Anterior cingulate cortex (tissue), 58 donors: Measurements from ENCODE around the gene PPM1H.
"Not testable (repeated sequence)": the region's sequence is repeated elsewhere in the genome, so short reads cannot be mapped to it uniquely, and the experiment has no call there.

Experiments used
- DNase-seq, 58 donors: peaks; one replicate each; lab custom pipeline; 2025; lab: John Stamatoyannopoulos, UW

PPM1H gene

DNA sequence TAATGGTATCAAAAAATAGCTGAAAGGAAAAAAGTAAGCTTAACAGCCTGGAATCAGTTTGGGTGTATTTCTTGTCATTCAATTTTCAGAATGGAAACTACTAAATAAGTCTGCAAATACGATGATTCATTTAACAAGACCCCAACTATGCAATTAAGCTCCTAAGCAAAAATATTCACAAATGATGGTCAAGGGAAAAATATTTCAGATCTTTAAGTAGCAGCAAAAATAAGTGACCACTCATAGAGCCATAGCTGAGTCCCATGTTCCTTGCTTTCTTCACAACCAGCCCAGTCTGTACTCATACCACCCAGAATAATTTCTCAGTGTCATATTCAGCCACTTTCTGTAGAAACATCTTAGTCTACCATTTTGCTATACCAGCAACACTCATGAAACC is 185.4 kb downstream of the PPM1H start:
- no peak for DNase-seq

GRCh38 chr12:62748941-62749468 is 185.9 kb downstream of the PPM1H start:
- DNase-seq = no peak

DNA sequence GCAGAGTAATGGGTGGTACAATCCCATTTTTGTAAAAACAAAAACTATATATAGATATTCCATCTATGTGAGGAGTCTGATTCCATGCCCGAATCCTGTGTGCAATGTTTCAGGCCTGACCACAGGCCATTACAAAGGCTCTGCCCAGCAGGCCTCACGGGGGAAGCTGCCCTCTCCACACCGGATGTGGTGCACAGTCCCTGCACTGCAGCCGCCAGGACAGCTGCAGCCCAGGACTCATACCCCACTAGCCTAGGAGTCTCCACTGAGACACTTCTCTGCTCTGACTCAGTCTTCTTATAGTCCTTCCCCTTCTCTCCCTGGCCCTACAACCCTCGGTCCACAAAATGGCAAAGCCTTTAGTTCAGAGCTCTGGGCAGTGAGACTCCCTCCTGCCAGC is 190.4 kb downstream of the PPM1H start:
- DNase-seq = no peak

DNA sequence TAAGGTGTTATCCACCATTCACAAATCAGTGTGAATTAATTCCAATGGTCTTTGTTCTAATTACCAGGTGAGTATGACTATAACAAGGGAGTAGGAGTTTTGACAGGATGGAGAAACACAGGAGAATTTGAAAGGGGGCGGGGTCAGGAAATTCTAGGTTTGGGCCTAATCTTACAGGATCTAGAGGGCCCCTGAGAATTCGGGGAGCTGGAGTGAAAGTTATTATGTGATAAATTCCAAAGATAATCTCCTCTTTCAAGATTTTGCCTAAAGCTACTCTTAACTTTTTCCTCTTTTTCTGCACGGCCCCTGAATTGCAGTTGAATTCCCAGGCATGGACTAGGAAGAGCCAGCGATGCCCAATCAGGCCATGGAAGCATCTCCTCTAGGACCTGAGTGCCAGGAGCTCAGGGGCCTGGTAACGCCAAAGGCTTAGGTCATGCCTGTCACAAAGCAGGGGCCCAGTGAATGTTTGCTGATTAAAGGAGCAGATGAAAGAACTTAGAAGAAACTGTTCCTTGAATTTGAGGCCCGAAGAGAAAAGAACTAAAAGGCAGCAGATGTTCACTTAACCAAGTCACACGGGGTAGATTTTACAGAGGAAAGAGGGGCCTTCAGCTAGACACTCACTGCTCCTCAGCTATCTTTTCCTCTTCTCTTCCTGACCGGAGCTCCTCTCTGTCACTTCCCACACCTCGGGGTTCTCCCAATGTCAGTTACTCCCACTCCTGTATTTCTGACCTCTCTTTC is 195.5 kb downstream of the PPM1H start:
- no peak for DNase-seq

DNA sequence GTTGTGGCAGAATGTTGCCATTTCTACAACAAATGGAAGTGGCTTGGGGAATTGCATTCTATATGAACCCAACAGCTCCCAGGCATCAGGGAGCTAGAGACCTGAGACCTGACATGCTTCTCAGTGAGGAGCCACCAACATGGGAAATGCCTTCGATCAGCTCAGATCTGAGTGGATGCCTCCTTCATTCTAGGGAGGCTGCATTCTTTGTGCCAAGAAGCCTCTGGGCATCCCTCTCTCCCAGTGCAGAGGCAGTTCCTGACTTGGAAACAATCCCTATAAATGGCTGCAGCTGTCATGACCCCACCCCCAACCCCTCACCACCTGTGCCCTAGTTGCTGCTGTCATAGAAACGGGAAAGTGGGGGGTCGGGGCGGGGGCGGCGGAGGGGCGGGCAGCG is 196.3 kb downstream of the PPM1H start:
- DNase-seq = no peak

DNA sequence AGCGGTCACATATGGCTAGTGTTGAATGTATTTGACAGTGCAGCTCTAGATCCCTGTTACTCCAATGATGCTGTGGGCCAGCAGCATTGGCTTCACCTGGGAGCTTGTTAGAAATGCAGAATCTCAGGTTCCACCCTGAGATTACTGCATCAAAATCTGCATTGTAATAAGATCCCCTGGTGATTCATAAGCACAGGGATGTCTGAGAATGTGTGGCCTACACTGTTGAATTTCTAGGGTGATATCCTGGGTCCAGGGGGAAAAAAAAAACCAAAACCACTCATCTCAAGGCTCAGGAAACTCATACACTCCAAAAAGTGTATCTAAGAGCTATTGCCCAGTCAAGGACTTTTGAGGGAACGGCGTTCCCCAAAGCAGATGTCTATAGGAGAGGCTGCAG is 196.8 kb downstream of the PPM1H start:
- no peak for DNase-seq

DNA sequence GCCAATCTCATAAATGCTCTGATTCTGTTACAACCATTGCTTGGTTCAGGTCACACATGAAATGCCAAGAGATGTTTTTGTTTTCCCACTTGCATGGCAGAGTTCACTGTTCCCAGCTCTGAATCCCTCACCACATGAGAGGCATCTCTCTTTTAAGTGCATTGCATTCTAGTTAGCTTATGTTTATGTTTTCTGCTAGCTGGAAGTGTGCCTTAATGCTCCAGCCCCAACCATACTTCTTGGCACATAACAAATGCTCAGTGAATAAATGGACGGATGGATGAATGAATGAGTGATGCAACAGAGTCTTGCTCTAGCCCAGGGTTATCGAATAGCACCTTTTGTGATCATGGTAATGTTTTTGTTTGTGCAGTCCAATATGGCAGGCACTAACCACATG is 197.3 kb downstream of the PPM1H start:
- DNase-seq = no peak

DNA sequence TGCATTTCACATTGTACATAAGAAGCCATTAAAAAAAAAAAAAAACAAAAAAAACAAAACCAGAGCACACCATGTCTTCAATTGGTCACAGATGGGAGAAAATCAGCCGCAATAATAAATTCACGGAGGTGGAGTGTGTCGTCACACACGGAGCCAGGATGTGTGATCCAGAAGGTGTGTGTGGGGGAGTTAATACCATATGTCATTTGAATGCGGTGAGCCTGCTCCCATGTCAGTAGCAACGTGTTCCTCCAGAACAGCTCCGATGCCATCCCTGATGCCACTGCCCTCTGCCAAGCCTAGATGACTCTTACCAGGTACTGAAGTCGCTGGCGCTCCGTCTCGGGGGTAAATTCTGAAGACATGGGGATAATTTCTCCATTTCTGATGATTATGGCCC is 197.8 kb downstream of the PPM1H start:
- peak in 3 of 58 donors; percentile 22 to 32 (median 22) for DNase-seq

DNA sequence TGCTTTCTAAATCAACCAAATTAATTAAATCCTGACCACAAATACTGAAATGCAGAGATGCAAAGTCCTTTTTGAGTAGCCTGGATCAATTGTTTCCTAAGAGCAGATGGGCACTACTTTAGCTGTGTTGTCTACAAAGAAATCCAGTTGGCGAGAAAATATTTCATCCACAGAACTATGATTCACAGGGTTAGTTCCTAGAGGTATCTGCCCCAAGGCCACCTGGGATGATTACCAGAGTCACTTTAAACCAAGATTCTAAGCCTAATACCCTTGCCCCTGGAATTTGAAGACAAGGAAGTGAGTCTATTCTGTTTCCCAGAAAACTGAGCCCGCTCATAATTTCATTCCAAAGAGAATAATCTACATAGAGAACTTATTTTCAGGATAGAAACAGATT is 198.4 kb downstream of the PPM1H start:
- no peak for DNase-seq

- DNase-seq = no peak
These were observed 202.0 kb downstream of the PPM1H start for GRCh38 chr12:62732861-62733427.

DNA sequence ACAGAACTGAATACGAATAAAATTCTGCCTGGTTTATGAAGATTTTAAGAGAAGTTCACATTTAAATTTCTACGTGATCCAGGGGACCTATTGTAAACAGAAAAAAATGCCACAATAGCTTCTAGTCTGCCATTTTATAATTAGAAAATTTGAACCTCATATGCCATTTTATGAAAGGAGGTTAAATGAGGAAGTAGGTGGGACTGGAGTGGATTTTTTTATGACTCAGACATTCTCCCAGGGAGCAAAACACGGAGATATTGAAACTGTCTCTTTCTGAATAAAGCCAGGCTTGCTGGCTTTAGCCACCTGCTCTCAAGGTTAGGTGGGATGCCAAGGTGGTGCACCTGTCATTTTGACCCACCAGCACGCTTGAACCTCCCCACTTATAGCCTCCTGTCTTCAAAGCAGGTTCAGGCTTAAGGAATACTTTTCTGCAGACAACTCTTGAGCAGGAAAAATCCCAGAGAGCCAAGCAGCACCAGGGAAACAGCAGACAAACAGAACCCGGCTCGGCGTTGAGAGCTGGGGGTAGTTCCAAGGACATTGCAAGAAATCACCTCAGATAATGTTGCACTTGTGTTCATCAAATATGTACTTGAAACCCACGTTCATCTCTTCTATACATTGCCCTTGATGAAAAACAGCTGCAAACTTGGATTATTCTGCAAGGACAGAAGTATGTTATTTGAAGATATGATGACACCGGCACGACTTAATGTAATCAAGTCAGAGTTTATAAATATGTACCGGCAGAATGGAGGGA is 203.7 kb downstream of the PPM1H start:
- DNase-seq = peak in 5 of 58 donors; percentile 7 to 33 (median 18)

DNA sequence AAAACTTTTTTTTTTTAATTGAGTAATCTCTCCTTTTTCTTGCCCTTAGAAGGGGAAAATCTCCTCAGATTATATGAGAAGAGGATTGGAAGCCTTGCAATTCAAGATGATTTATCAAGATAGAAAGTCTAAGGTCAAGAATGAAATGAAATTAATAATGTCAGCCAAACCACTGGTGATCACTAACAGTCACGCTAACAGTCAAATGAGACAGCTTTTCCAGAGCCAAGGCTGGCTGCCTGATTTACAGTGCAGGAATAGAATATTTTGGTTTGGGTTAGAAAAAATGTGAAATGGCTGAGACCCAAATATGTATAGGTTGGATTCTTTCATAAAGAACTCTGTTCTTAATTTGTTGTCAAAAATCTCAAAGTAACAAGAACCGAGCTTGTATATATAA is 204.3 kb downstream of the PPM1H start:
- DNase-seq = peak in 1 of 58 donors; percentile 11

- DNase-seq = not testable (repeated sequence)
These were observed 205.1 kb downstream of the PPM1H start for GRCh38 chr12:62729579-62730544.

DNA sequence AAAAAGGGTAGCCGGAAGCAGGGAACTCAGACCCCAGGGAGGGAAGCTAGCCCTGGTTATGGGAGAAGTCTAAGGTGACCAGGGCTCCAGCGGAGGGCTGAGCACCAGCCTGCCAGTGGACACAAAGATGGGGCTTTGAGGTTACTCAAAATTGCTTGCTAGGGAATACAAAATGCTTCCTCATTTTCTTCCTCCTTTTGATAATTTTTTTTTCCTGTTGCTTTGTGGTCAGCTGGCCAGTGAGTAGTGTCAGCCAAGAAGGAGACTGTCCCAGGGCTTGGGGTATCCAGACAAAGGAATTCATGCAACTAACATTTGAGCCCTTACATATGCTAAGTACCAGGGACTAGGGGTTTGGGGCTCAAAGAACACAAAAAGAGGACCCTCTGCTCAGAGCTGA is 206.2 kb downstream of the PPM1H start:
- no peak for DNase-seq

GRCh38 chr12:62726471-62726980 is 208.4 kb downstream of the PPM1H start:
- DNase-seq = no peak

DNA sequence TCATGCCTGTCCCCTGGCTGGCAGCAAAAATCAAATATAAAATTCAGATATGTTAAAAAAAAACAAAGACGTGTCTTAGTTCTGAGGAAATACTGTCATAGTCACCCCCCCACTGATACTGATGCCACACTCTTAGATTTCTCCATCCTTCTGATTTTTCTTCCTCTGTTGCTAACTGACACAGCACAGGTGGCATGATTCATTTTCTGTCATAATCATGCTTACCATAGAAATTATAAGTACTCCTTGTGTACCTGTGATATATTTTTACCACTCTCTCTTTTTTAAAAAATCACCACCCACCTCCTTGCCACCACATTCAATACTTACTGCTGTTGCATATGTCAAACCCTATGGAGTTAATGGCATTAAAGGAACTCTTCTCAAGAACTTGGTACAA is 209.2 kb downstream of the PPM1H start:
- DNase-seq = no peak

- DNase-seq = peak in 1 of 58 donors; percentile 32
These were observed 210.0 kb downstream of the PPM1H start for GRCh38 chr12:62724947-62725451.

DNA sequence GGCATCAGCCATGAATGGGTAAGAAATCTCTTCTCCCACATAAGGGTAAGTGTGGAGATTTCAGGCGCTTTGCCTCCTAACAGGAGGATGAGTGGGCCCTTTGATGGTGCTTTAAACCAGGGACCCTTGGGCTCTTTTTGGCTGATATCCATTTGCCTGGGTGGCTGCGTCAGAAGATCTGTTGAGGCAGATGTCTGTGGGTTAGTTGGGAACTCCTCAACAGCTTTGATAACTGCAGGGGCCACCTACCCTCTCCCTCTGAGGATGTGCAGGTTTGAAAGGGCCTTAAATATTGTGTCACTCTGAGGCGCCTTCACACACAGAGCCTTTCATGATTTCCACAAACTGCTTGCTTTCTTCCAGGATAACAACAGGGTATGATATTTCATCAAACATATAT is 210.7 kb downstream of the PPM1H start:
- no peak for DNase-seq

GRCh38 chr12:62722971-62723680 is 211.8 kb downstream of the PPM1H start:
- DNase-seq = peak in 1 of 58 donors; percentile 66
